CD14-positive monocyte (primary cell): ENCODE data around the gene ZNF101. TPM values are rescaled to one million over a fixed set of nuclear protein-coding genes. Genes with fewer than 3 reads are reported as not detected.

Source experiments
- DNase-seq, 3 donors: peaks; one replicate each; pipeline ENCODE4 v3.0.0-alpha.2; 2011 to 2022
- H2AFZ ChIP-seq: 2 replicates; pipeline ENCODE4 v1.6.0; 2012; ENCODE audit warnings: mild to moderate bottlenecking, low read depth, low read length, inconsistent platforms; ENCODE audit not compliant: insufficient read depth, poor library complexity, severe bottlenecking
- H3K27ac ChIP-seq, 2 donors: 1 replicate in 1 of 2; 2 replicates in 1 of 2; pipeline ENCODE4 v1.5.1; 2012 to 2013; ENCODE audit warnings: low read length in 2 of 2, control low read depth in 1 of 2, inconsistent platforms in 1 of 2, low read depth in 1 of 2, mild to moderate bottlenecking in 1 of 2
- H3K27me3 ChIP-seq, 2 donors: one replicate each; pipeline versions ENCODE4 v1.6.0 to v1.6.1; 2011 to 2013; ENCODE audit warnings: low read length in 2 of 2; ENCODE audit not compliant: control insufficient read depth in 2 of 2, insufficient read depth in 2 of 2
- H3K36me3 ChIP-seq, 2 donors: replicated peaks in 1 of 2; 1 replicate in 1 of 2; 2 replicates in 1 of 2; pipeline versions ENCODE4 v1.5.1 to v1.6.1; 2012 to 2013; ENCODE audit warnings: low read length in 2 of 2, control low read depth in 1 of 2, inconsistent platforms in 1 of 2, mild to moderate bottlenecking in 1 of 2; ENCODE audit not compliant: insufficient read depth in 2 of 2, control insufficient read depth in 1 of 2
- H3K4me1 ChIP-seq, 2 donors: 1 replicate in 1 of 2; 2 replicates in 1 of 2; pipeline versions ENCODE4 v1.5.1 to v1.6.1; 2012 to 2013; ENCODE audit warnings: low read length in 2 of 2, control low read depth in 1 of 2, inconsistent platforms in 1 of 2, mild to moderate bottlenecking in 1 of 2, moderate library complexity in 1 of 2; ENCODE audit not compliant: insufficient read depth in 2 of 2, control insufficient read depth in 1 of 2
- H3K4me2 ChIP-seq: replicated peaks from 2 replicates; pipeline ENCODE3; 2012; ENCODE audit warnings: low read length, moderate library complexity, mild to moderate bottlenecking; ENCODE audit not compliant: poor library complexity, severe bottlenecking; ENCODE audit errors: extremely low read depth
- H3K4me3 ChIP-seq, 3 experiments: fragments of 200-600 bp in 1 of 3; sonication (generic) in 1 of 3; replicated peaks in 1 of 3; 1 replicate in 2 of 3; 2 replicates in 1 of 3; pipeline ENCODE4 v1.5.1; 2011 to 2013; ENCODE audit warnings: low read length in 3 of 3, mild to moderate bottlenecking in 3 of 3, control low read depth in 2 of 3, low read depth in 2 of 3, inconsistent platforms in 1 of 3, moderate library complexity in 1 of 3
- H3K79me2 ChIP-seq: 2 replicates; pipeline ENCODE4 v1.6.0; 2012; ENCODE audit warnings: mild to moderate bottlenecking, control low read depth, inconsistent platforms, low read length, moderate library complexity; ENCODE audit not compliant: insufficient read depth
- H3K9ac ChIP-seq: 2 replicates; pipeline ENCODE4 v1.6.0; 2017; ENCODE audit warnings: low read length, mild to moderate bottlenecking; ENCODE audit not compliant: insufficient read depth, poor library complexity, severe bottlenecking
- H3K9me3 ChIP-seq, 2 donors: replicated peaks in 1 of 2; 1 replicate in 1 of 2; 2 replicates in 1 of 2; pipeline versions ENCODE4 v1.5.1 to v1.6.1; 2012 to 2013; ENCODE audit warnings: low read length in 2 of 2, control low read depth in 1 of 2; ENCODE audit not compliant: control insufficient read depth in 1 of 2, insufficient read depth in 1 of 2
- H4K20me1 ChIP-seq: 2 replicates; pipeline ENCODE4 v1.6.0; 2012; ENCODE audit warnings: mild to moderate bottlenecking, low read length, control low read depth, moderate library complexity; ENCODE audit not compliant: insufficient read depth
- H3K27ac Mint-ChIP-seq, 7 donors: one replicate each; pipeline ENCODE4 v1.8.0; 2020; ENCODE audit warnings: mild to moderate bottlenecking in 7 of 7, mixed read lengths in 7 of 7, moderate library complexity in 6 of 7, inconsistent platforms in 2 of 7
- H3K27me3 Mint-ChIP-seq, 3 donors: one replicate each; pipeline ENCODE4 v1.8.0; 2021 to 2022; ENCODE audit warnings: low read depth in 3 of 3, mild to moderate bottlenecking in 3 of 3, mixed read lengths in 3 of 3, moderate library complexity in 3 of 3, inconsistent platforms in 1 of 3
- H3K36me3 Mint-ChIP-seq, 2 donors: one replicate each; pipeline ENCODE4 v1.8.0; 2020; ENCODE audit warnings: mixed read lengths in 2 of 2, inconsistent platforms in 1 of 2, mild to moderate bottlenecking in 1 of 2
- H3K4me1 Mint-ChIP-seq: one replicate; pipeline ENCODE4 v1.8.0; 2020; ENCODE audit warnings: mild to moderate bottlenecking, mixed read lengths
- H3K4me3 Mint-ChIP-seq, 2 donors: one replicate each; pipeline ENCODE4 v1.8.0; 2020; ENCODE audit warnings: mild to moderate bottlenecking in 2 of 2, mixed read lengths in 2 of 2, moderate library complexity in 1 of 2
- H3K9me3 Mint-ChIP-seq, 7 donors: one replicate each; pipeline ENCODE4 v1.8.0; 2020 to 2022; ENCODE audit warnings: mixed read lengths in 7 of 7, mild to moderate bottlenecking in 6 of 7, moderate library complexity in 6 of 7, inconsistent platforms in 2 of 7
- CTCF ChIP-seq: fragments of 200-600 bp; IDR thresholded peaks from one replicate; pipeline ENCODE4 v1.8.0; 2022; ENCODE audit warnings: antibody characterized with exemption, mild to moderate bottlenecking
- WGBS: methylation state at CpG from one replicate; pipeline ENCODE4 v1.1.5; 2013; ENCODE audit warnings: missing lambda C conversion rate; ENCODE audit not compliant: insufficient coverage; 5-methylcytosine and 5-hydroxymethylcytosine counted together
- intact Hi-C, 2 donors: fragments of 100-400 bp; cut with micrococcal nuclease; formaldehyde crosslinking; loops; one replicate each; pipeline versions ENCODE4 v1.15.0 to v1.15.1; 2023
- polyA plus RNA-seq, 3 donors: library from polyadenylated mRNA; depleted of rRNA in 1 of 3; unstranded in 2 of 3; stranded (reverse) in 1 of 3; fragments of 300-500 nt in 2 of 3; fragments of >200 nt in 1 of 3; fragmentation: Illumina TruSeq in 2 of 3; gene quantifications; 1 replicate in 2 of 3; 2 replicates in 1 of 3; pipeline ENCODE4 v1.2.3, GENCODE V29; 2012 to 2021

ZNF101 gene
- polyA plus RNA-seq, 3 donors = 4.5 to 8.4 (median 5.5) TPM

GRCh38 chr19:19650331-19650730 lies 18.3 kb upstream of the ZNF101 start:
- H3K36me3 Mint-ChIP-seq = peaks cover 83 to 100% of the 10 kb centered on the region in 2 donors
- H3K27me3 Mint-ChIP-seq = peaks cover 0 to 7% (median 2%) of the 10 kb centered on the region in 3 donors
- Histone ChIP-seq H3K27ac (peak overlapping the region in 1 of 2 donors; percentile 14), H3K9ac (no peak overlapping the region), H3K79me2 (no peaks in the 10 kb centered on the region), H3K4me1 (no peaks in the 10 kb centered on the region), H3K4me2 (no peak overlapping the region), H3K4me3 (no peak overlapping the region), H4K20me1 (peaks cover 11% of the 10 kb centered on the region), H2AFZ (no peak overlapping the region), H3K27me3 (no peaks in the 10 kb centered on the region), H3K9me3 (no peaks in the 10 kb centered on the region), H3K36me3 (peaks cover 93 to 98% of the 10 kb centered on the region in 2 donors)
- H3K4me1 Mint-ChIP-seq = no peaks in the 10 kb centered on the region
- intact Hi-C loops = no loop called here
- no peak for DNase-seq
- no peaks in the 10 kb centered on the region for H3K9me3 Mint-ChIP-seq
- WGBS = 84% methylated on average over 8 of the region's 9 CpGs
- H3K27ac Mint-ChIP-seq = peak overlapping the region in 2 of 7 donors; percentile 26 to 67
- no peak for TF ChIP-seq CTCF
- H3K4me3 Mint-ChIP-seq = no peak overlapping the region

DNA sequence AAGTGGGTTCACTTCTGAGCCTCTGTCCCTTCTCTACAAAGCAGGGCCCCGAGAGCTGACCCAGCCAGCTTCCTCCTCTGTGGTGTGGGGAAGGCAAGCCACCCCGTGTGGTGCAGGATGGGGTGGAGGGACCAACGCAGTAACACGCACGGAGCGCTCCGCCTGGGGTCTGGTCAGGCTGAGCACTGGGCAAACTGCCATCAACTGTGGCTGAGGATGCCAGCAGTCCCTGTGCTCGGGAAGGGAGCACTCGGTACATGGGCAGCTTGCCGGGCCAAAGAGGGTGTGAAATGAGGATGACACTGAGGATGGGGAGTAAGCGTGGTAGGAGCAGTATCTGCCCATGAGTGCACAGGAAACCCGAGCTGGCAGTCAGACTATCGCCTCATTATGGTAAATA lies 17.6 kb upstream of the ZNF101 start:
- Histone ChIP-seq H2AFZ (no peak overlapping the region), H3K9me3 (no peaks in the 10 kb centered on the region), H3K27ac (no peak overlapping the region), H3K79me2 (no peaks in the 10 kb centered on the region), H3K36me3 (peaks cover 93 to 98% of the 10 kb centered on the region in 2 donors), H4K20me1 (peaks cover 11% of the 10 kb centered on the region), H3K27me3 (no peaks in the 10 kb centered on the region), H3K4me3 (no peak overlapping the region), H3K9ac (no peak overlapping the region), H3K4me2 (no peak overlapping the region), H3K4me1 (no peaks in the 10 kb centered on the region)
- WGBS = 31% methylated on average over 12 of the region's 13 CpGs
- intact Hi-C loops = no loop called here
- H3K4me3 Mint-ChIP-seq = no peak overlapping the region
- no peaks in the 10 kb centered on the region for H3K4me1 Mint-ChIP-seq
- no peaks in the 10 kb centered on the region for H3K9me3 Mint-ChIP-seq
- peaks cover 83 to 100% of the 10 kb centered on the region in 2 donors for H3K36me3 Mint-ChIP-seq
- no peak for TF ChIP-seq CTCF
- H3K27me3 Mint-ChIP-seq = peaks cover 0 to 7% (median 2%) of the 10 kb centered on the region in 3 donors
- peak overlapping the region in 2 of 7 donors; percentile 21 to 61 for H3K27ac Mint-ChIP-seq
- DNase-seq = no peak
